CD4-positive, CD25-positive, alpha-beta regulatory T cell (primary cell): ENCODE data around the gene FAM168A. TPM values are rescaled to one million over a fixed set of nuclear protein-coding genes. Genes with fewer than 3 reads are reported as not detected.

ENCODE experiments used
- ATAC-seq, 2 donors: fragments of 150-1000 bp; cut with Tn5 transposase; one replicate each; pipeline ENCODE4 v1.10.0; 2021; ENCODE audit warnings: low read depth in 2 of 2, moderate number of reproducible peaks in 2 of 2, moderate library complexity in 1 of 2
- DNase-seq, 3 donors: peaks; one replicate each; pipeline versions ENCODE4 v3.0.0 to v3.0.0-alpha.2; 2012 to 2022; ENCODE audit warnings: mixed read lengths in 1 of 3
- H3K27ac ChIP-seq: one replicate; pipeline ENCODE4 v1.7.0; 2013; ENCODE audit warnings: mild to moderate bottlenecking, low read length; ENCODE audit not compliant: insufficient read depth, poor library complexity, severe bottlenecking
- H3K27me3 ChIP-seq: one replicate; pipeline ENCODE4 v1.7.0; 2013; ENCODE audit warnings: low read length; ENCODE audit not compliant: control insufficient read depth, insufficient read depth
- H3K36me3 ChIP-seq: one replicate; pipeline ENCODE4 v1.7.0; 2013; ENCODE audit warnings: mild to moderate bottlenecking, low read length, moderate library complexity; ENCODE audit not compliant: control insufficient read depth, insufficient read depth
- H3K4me1 ChIP-seq: 2 replicates; pipeline ENCODE4 v1.7.0; 2013; ENCODE audit warnings: mild to moderate bottlenecking, low read length; ENCODE audit not compliant: insufficient read depth, control insufficient read depth, poor library complexity, severe bottlenecking
- H3K4me3 ChIP-seq: one replicate; pipeline ENCODE4 v1.7.0; 2013; ENCODE audit warnings: low read depth, mild to moderate bottlenecking, low read length, moderate library complexity
- H3K9me3 ChIP-seq, 2 experiments: 1 replicate in 1 of 2; 2 replicates in 1 of 2; pipeline ENCODE4 v1.7.0; 2013; ENCODE audit warnings: low read length in 2 of 2, mild to moderate bottlenecking in 1 of 2, moderate library complexity in 1 of 2; ENCODE audit not compliant: control insufficient read depth in 2 of 2
- H3K27ac Mint-ChIP-seq, 3 donors: one replicate each; pipeline ENCODE4 v1.8.0; 2020 to 2022; ENCODE audit warnings: mild to moderate bottlenecking in 3 of 3, mixed read lengths in 3 of 3, moderate library complexity in 2 of 3
- H3K27me3 Mint-ChIP-seq: one replicate; pipeline ENCODE4 v1.8.0; 2022; ENCODE audit warnings: mild to moderate bottlenecking, mixed read lengths
- H3K36me3 Mint-ChIP-seq: one replicate; pipeline ENCODE4 v1.8.0; 2020; ENCODE audit warnings: mixed read lengths
- H3K4me1 Mint-ChIP-seq, 4 donors: one replicate each; pipeline ENCODE4 v1.8.0; 2020 to 2022; ENCODE audit warnings: mixed read lengths in 4 of 4, mild to moderate bottlenecking in 1 of 4
- H3K4me3 Mint-ChIP-seq, 4 donors: one replicate each; pipeline ENCODE4 v1.8.0; 2020 to 2022; ENCODE audit warnings: mild to moderate bottlenecking in 4 of 4, mixed read lengths in 4 of 4, moderate library complexity in 3 of 4
- H3K9me3 Mint-ChIP-seq, 7 donors: one replicate each; pipeline ENCODE4 v1.8.0; 2020 to 2022; ENCODE audit warnings: mixed read lengths in 7 of 7, mild to moderate bottlenecking in 3 of 7, moderate library complexity in 2 of 7
- polyA plus RNA-seq, 4 donors: library from polyadenylated mRNA; unstranded; fragments of 300-500 nt; fragmentation: Illumina TruSeq; gene quantifications; one replicate each; pipeline ENCODE4 v1.2.3, GENCODE V29; 2021
- total RNA-seq: library from RNA; stranded (reverse); gene quantifications from one replicate; pipeline ENCODE4 v1.2.3, GENCODE V29; 2022

Gene FAM168A
- total and polyA plus RNA-seq, 5 donors from 2014 or later = 1.5 to 21.3 (median 3.0) TPM

DNA sequence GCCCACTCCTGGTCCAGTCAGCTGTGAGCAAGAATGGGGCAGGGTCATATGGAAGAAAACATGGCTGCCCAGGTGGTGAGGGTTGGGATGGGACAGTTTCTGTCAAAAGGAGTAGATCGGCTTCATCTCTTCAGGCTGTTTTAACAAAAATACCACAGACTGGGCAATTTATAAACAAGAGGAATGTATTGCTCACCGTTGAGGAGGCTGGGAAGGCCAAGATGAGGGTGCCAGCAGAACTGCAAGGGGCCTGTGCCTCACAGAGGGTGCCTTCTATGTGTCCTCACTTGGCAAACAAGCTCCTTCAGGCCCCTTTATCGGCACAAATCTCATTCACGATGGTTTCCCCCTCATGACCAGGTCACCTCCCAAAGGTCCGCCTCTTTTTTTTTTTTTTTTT lies 239.8 kb downstream of the FAM168A start:
- H3K27ac ChIP-seq = no peak overlapping the region
- DNase-seq (no peak), ATAC-seq (no peak)

DNA sequence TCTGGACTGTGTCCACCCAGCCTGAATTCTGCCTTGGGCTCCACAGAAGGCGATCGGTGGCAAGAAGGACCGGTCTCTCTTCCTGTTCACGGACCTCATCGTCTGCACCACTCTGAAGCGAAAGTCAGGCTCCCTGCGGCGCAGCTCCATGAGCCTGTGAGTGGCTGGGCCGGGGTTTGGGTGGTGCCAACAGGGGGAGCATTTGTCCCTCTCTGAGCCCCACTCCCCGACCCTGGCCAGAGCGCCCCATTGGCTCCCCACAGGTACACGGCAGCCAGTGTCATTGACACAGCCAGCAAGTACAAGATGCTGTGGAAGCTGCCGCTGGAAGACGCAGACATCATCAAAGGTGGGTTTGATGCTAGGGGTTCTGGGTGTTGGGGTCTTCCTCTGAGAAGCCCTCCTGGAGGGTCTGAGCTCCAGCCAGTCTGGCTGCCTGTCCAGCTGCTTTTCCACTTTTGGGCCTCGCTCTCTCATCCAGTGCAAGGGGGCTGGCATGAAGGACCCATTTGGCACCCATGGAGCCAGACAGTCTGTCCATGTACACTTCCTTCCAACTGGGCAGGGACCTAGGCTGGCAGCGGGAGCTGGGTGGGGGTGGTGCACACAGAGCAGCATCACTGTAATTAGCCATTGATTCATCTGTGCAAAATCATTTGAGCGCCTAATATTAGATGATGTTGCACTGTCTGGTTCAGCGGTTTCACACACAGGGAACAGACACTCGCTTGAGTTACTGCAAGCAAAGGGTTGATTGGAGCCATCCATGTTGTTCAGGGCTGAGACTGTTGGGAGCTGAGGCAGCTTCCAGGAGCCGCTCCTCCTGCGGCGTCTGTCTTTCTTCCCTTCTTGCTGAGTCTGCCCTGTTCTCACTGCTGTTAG lies 240.7 kb downstream of the FAM168A start:
- H3K4me3 Mint-ChIP-seq = no peak overlapping the region
- ATAC-seq = no peak
- no peaks in the 10 kb centered on the region for H3K9me3 ChIP-seq
- no peaks in the 10 kb centered on the region for H3K27me3 ChIP-seq
- DNase-seq = no peak
- peaks cover 0 to 10% (median 2%) of the 10 kb centered on the region in 4 donors for H3K4me1 Mint-ChIP-seq
- no peaks in the 10 kb centered on the region for H3K27me3 Mint-ChIP-seq
- H3K27ac ChIP-seq = no peak overlapping the region
- no peak overlapping the region for H3K27ac Mint-ChIP-seq
- no peaks in the 10 kb centered on the region for H3K36me3 ChIP-seq
- peaks cover 0 to 3% (median 0%) of the 10 kb centered on the region in 7 donors for H3K9me3 Mint-ChIP-seq
- H3K4me3 ChIP-seq = no peak overlapping the region
- H3K4me1 ChIP-seq = no peaks in the 10 kb centered on the region
- no peaks in the 10 kb centered on the region for H3K36me3 Mint-ChIP-seq

More for the DNA sequence above, 239.8 kb downstream of the FAM168A start:
- H3K9me3 Mint-ChIP-seq = peaks cover 0 to 3% (median 0%) of the 10 kb centered on the region in 7 donors
- no peaks in the 10 kb centered on the region for H3K9me3 ChIP-seq
- no peaks in the 10 kb centered on the region for H3K36me3 ChIP-seq
- H3K27ac Mint-ChIP-seq = no peak overlapping the region
- no peak overlapping the region for H3K4me3 ChIP-seq
- no peaks in the 10 kb centered on the region for H3K36me3 Mint-ChIP-seq
- H3K4me1 ChIP-seq = no peaks in the 10 kb centered on the region
- no peaks in the 10 kb centered on the region for H3K27me3 Mint-ChIP-seq
- peaks cover 0 to 9% (median 3%) of the 10 kb centered on the region in 4 donors for H3K4me1 Mint-ChIP-seq
- H3K27me3 ChIP-seq = no peaks in the 10 kb centered on the region
- H3K4me3 Mint-ChIP-seq = no peak overlapping the region

DNA sequence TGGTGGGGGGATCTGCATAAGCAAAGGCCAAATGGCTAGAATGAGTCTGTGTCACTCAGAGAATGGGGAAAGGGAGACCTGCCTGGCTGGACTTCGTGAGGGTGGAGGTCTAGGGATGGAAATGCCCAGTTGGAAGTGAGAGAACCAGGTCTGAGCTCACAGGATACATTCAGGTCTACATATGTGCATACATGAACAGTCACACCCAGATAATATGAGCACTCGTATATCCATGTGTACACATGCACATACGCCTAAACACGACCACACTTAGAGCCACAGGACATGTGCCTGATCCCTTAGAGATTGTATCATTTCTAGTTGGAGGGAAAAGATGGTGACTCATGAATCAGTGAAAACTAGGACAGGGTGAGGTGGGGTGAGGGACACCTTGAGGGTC lies 242.8 kb downstream of the FAM168A start:
- peaks cover 4% of the 10 kb centered on the region for H3K27me3 Mint-ChIP-seq
- no peaks in the 10 kb centered on the region for H3K36me3 Mint-ChIP-seq
- no peaks in the 10 kb centered on the region for H3K4me1 ChIP-seq
- no peak overlapping the region for H3K4me3 Mint-ChIP-seq
- H3K9me3 ChIP-seq = no peaks in the 10 kb centered on the region
- peaks cover 0 to 11% (median 7%) of the 10 kb centered on the region in 4 donors for H3K4me1 Mint-ChIP-seq
- no peak for DNase-seq
- H3K9me3 Mint-ChIP-seq = no peaks in the 10 kb centered on the region
- no peaks in the 10 kb centered on the region for H3K36me3 ChIP-seq
- no peak for ATAC-seq
- H3K27ac ChIP-seq = no peak overlapping the region
- H3K27me3 ChIP-seq = no peaks in the 10 kb centered on the region
- H3K4me3 ChIP-seq = no peak overlapping the region
- peak overlapping the region in 2 of 3 donors; percentile 9 to 84 for H3K27ac Mint-ChIP-seq

DNA sequence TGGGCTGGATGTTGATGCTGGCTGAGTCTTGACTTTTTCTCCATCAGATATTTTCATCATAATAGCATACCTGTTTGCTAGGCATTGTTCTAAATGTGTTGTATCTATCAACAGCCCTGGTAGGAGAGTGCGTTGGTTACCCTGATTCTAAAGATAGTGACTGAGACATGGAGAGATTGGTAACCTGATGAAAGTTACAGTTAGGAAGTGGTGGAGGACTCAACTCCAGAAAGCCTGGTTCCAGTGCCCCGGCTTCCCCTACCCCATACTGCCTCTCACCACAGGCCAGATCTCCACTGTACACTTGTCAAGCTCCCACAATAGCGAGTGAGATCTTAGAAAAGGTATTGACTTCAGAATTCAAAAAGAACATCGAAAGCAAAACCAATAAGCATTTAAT lies 244.5 kb downstream of the FAM168A start:
- Mint-ChIP-seq H3K36me3 (no peaks in the 10 kb centered on the region), H3K4me1 (peaks cover 0 to 11% (median 7%) of the 10 kb centered on the region in 4 donors), H3K4me3 (no peak overlapping the region), H3K27me3 (peaks cover 4% of the 10 kb centered on the region), H3K27ac (peak overlapping the region in 1 of 3 donors; percentile 55), H3K9me3 (no peaks in the 10 kb centered on the region)
- Histone ChIP-seq H3K9me3 (no peaks in the 10 kb centered on the region), H3K36me3 (no peaks in the 10 kb centered on the region), H3K27ac (no peak overlapping the region), H3K27me3 (no peaks in the 10 kb centered on the region), H3K4me1 (no peaks in the 10 kb centered on the region), H3K4me3 (no peak overlapping the region)
- no peak for DNase-seq
- ATAC-seq = no peak

DNA sequence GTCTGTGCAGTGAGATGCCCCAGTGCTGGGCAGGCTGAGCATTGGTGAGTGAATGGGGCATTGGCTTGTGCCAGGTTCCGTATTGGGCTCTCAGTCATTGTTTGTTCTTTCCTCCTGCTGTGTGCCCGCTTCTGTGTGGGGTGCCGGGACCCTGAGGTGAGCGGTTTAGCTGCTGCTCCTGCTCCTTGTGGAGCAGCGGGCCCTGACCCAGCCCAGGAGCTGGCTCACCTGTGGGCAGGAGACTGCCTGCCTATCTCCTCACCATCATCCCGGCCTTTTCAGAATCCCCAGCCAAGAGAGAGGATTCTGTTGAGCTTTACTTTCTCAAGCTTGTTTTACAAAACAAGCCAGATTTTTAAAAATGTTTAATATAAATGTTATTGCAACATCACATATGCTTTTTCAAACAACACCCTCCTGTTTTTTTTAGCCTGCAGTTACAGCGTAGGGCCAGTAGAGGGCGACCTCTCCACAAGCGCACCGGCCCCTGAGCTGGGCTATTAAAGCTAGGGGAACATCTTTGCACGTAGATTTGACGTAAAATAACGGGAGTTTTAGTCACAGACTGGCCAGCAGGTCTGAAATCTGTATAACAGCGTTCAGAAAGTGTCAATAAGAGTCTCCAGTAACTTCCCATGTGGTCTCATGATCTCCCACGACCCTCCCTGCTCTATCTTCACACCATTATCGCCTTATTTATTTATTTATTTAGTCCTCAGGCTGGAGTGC lies 246.8 kb downstream of the FAM168A start:
- Histone ChIP-seq H3K4me1 (no peaks in the 10 kb centered on the region), H3K27me3 (no peaks in the 10 kb centered on the region), H3K36me3 (no peaks in the 10 kb centered on the region), H3K9me3 (no peaks in the 10 kb centered on the region), H3K4me3 (no peak overlapping the region), H3K27ac (no peak overlapping the region)
- Mint-ChIP-seq H3K27me3 (peaks cover 9% of the 10 kb centered on the region), H3K4me1 (peaks cover 0 to 11% (median 7%) of the 10 kb centered on the region in 4 donors), H3K27ac (peak overlapping the region in 2 of 3 donors; percentile 9 to 70), H3K4me3 (no peak overlapping the region), H3K36me3 (no peaks in the 10 kb centered on the region), H3K9me3 (no peaks in the 10 kb centered on the region)
- ATAC-seq (peak; percentile 74 to 82), DNase-seq (peak; percentile 36 to 78 (median 77))

Other genes with a start within 250 kb of the FAM168A start
- gene RELT, start 221.7 kb downstream of the FAM168A start, total RNA-seq = 117 TPM
- 1 to 10 TPM; 2.0 to 3.3 (median 2.9) TPM for gene RELT, start 221.7 kb downstream of the FAM168A start, polyA plus RNA-seq
- gene PLEKHB1, start 48.5 kb upstream of the FAM168A start, total RNA-seq = 21.3 TPM
- 10 to 100 TPM; 48.5 to 88.0 (median 69.8) TPM for gene PLEKHB1, start 48.5 kb upstream of the FAM168A start, polyA plus RNA-seq
- gene RAB6A, start 163.0 kb upstream of the FAM168A start, total RNA-seq = 79.0 TPM
- 100 to 1,000 TPM; 108 to 124 (median 120) TPM for gene RAB6A, start 163.0 kb upstream of the FAM168A start, polyA plus RNA-seq
- 25.7 TPM for gene MRPL48, start 189.8 kb upstream of the FAM168A start, total RNA-seq
- 10 to 100 TPM; 53.6 to 70.8 (median 66.4) TPM for gene MRPL48, start 189.8 kb upstream of the FAM168A start, polyA plus RNA-seq